GM23338 (cell line): Measurements from ENCODE around the gene NCKAP5. TPM values are rescaled to one million over a fixed set of nuclear protein-coding genes. Genes with fewer than 3 reads are reported as not detected.

Experiments
- ATAC-seq: fragments of 200-7000 bp; cut with Tn5 transposase; 3 replicates; pipeline ENCODE4 v1.9.1; 2020
- DNase-seq: peaks from one replicate; pipeline ENCODE4 v3.0.0-alpha.2; 2015; ENCODE audit warnings: low spot score
- H2AFZ ChIP-seq: fragments of 200-600 bp; sonication (generic); 2 replicates; pipeline ENCODE4 v1.8.0; 2016; ENCODE audit warnings: antibody characterized with exemption, mild to moderate bottlenecking, moderate library complexity
- H3F3A ChIP-seq: fragments of 200-600 bp; sonication (generic); replicated peaks from 2 replicates; pipeline ENCODE4 v1.8.0; 2017; ENCODE audit warnings: antibody characterized with exemption, mixed run types, low read depth
- H3K27ac ChIP-seq: fragments of 200-600 bp; sonication (generic); 2 replicates; pipeline ENCODE4 v1.6.1; 2016; ENCODE audit warnings: low read depth
- H3K27me3 ChIP-seq: fragments of 200-600 bp; sonication (generic); 2 replicates; pipeline ENCODE4 v1.8.0; 2016; ENCODE audit warnings: mild to moderate bottlenecking, mixed run types, moderate library complexity; ENCODE audit not compliant: insufficient read depth
- H3K36me3 ChIP-seq: fragments of 200-600 bp; sonication (generic); 2 replicates; pipeline ENCODE4 v1.8.0; 2016; ENCODE audit warnings: mild to moderate bottlenecking; ENCODE audit not compliant: insufficient read depth
- H3K4me1 ChIP-seq: fragments of 200-600 bp; sonication (generic); 2 replicates; pipeline ENCODE4 v1.8.0; 2016; ENCODE audit warnings: mild to moderate bottlenecking, moderate library complexity; ENCODE audit not compliant: insufficient read depth
- H3K4me2 ChIP-seq: fragments of 200-600 bp; sonication (generic); 2 replicates; pipeline ENCODE4 v1.7.1; 2017; ENCODE audit warnings: mixed run types
- H3K4me3 ChIP-seq: fragments of 200-600 bp; sonication (generic); 2 replicates; pipeline ENCODE4 v1.6.1; 2016; ENCODE audit warnings: mixed run types
- H3K79me2 ChIP-seq: fragments of 200-600 bp; sonication (generic); replicated peaks from 2 replicates; pipeline ENCODE4 v1.8.0; 2017; ENCODE audit warnings: mild to moderate bottlenecking; ENCODE audit not compliant: insufficient read depth
- H3K9me2 ChIP-seq: fragments of 200-600 bp; sonication (generic); 2 replicates; pipeline ENCODE4 v1.8.0; 2017; ENCODE audit not compliant: insufficient read depth
- H4K20me1 ChIP-seq: fragments of 200-600 bp; sonication (generic); replicated peaks from 2 replicates; pipeline ENCODE4 v1.8.0; 2017; ENCODE audit warnings: mild to moderate bottlenecking; ENCODE audit not compliant: insufficient read depth
- H3K27ac Mint-ChIP-seq: 2 replicates; pipeline ENCODE4 v1.8.0; 2020; ENCODE audit warnings: inconsistent platforms, mild to moderate bottlenecking, moderate library complexity, mixed read lengths
- H3K27me3 Mint-ChIP-seq: 3 replicates; pipeline ENCODE4 v1.8.0; 2022; ENCODE audit warnings: low read depth, mild to moderate bottlenecking, moderate library complexity, mixed read lengths, inconsistent platforms; ENCODE audit not compliant: insufficient read depth, poor library complexity
- H3K36me3 Mint-ChIP-seq: 3 replicates; pipeline ENCODE4 v1.8.0; 2021; ENCODE audit warnings: low read depth, mild to moderate bottlenecking, inconsistent platforms, moderate library complexity, mixed read lengths
- H3K4me1 Mint-ChIP-seq: 3 replicates; pipeline ENCODE4 v1.8.0; 2020; ENCODE audit warnings: mild to moderate bottlenecking, inconsistent platforms, mixed read lengths
- H3K4me3 Mint-ChIP-seq: 3 replicates; pipeline ENCODE4 v1.8.0; 2021; ENCODE audit warnings: moderate library complexity, mild to moderate bottlenecking, inconsistent platforms, mixed read lengths
- H3K9me3 Mint-ChIP-seq: 3 replicates; pipeline ENCODE4 v1.8.0; 2020; ENCODE audit warnings: moderate library complexity, mild to moderate bottlenecking, inconsistent platforms, mixed read lengths
- CREB1 ChIP-seq: fragments of 250-450 bp; sonication (Bioruptor Pico); IDR thresholded peaks from 2 replicates; pipeline ENCODE4 v1.5.0; 2020; ENCODE audit warnings: low read depth, mild to moderate bottlenecking, moderate library complexity
- CTCF ChIP-seq, 2 experiments: fragments of 200-600 bp in 1 of 2; sonication (generic) in 1 of 2; conservative IDR thresholded peaks; 2 replicates each; pipeline versions ENCODE4 v1.5.1 to v1.6.1; 2016 to 2017; ENCODE audit warnings: antibody characterized with exemption in 2 of 2, low read depth in 2 of 2, mild to moderate bottlenecking in 2 of 2, moderate library complexity in 1 of 2
- EZH2 ChIP-seq: fragments of 200-600 bp; sonication (generic); IDR thresholded peaks from one replicate; pipeline ENCODE4 v1.8.0; 2017; ENCODE audit warnings: antibody characterized with exemption, mild to moderate bottlenecking, low read depth; ENCODE audit not compliant: unreplicated experiment
- EZH2phosphoT487 ChIP-seq: fragments of 200-600 bp; sonication (generic); IDR thresholded peaks from one replicate; pipeline ENCODE4 v1.8.1; 2018; ENCODE audit warnings: antibody characterized with exemption; ENCODE audit not compliant: unreplicated experiment
- JUNB ChIP-seq: IDR thresholded peaks from one replicate; pipeline ENCODE4 v1.6.1; 2016; ENCODE audit warnings: antibody characterized with exemption; ENCODE audit not compliant: unreplicated experiment
- NANOG ChIP-seq: IDR thresholded peaks from 2 replicates; pipeline ENCODE4 v1.6.1; 2016; ENCODE audit warnings: antibody characterized with exemption, borderline replicate concordance
- POLR2AphosphoS5 ChIP-seq: IDR thresholded peaks from 2 replicates; pipeline ENCODE4 v1.6.1; 2016; ENCODE audit warnings: antibody characterized with exemption, low read depth
- REST ChIP-seq: IDR thresholded peaks from one replicate; pipeline ENCODE4 v1.6.1; 2018; ENCODE audit warnings: antibody characterized with exemption; ENCODE audit not compliant: unreplicated experiment
- STAT1 ChIP-seq: IDR thresholded peaks from one replicate; pipeline ENCODE4 v1.6.1; 2016; ENCODE audit warnings: antibody characterized with exemption; ENCODE audit not compliant: unreplicated experiment
- ZNF114 ChIP-seq: fragments of 250-450 bp; sonication (Bioruptor Pico); IDR thresholded peaks from 2 replicates; pipeline ENCODE4 v1.5.0; 2020; ENCODE audit warnings: mild to moderate bottlenecking, moderate library complexity
- ZNF331 ChIP-seq: fragments of 250-450 bp; sonication (Bioruptor Pico); IDR thresholded peaks from 2 replicates; pipeline ENCODE4 v1.5.0; 2020; ENCODE audit warnings: low read depth, mild to moderate bottlenecking, moderate library complexity
- polyA plus RNA-seq: library from polyadenylated mRNA; unstranded; fragments of >200 nt; fragmentation: Nextera tagmentation; extraction: Ambion mirVana; gene quantifications from 2 replicates; pipeline ENCODE4 v1.2.1, GENCODE V29; 2016
- total RNA-seq: library from RNA; depleted of rRNA; stranded (reverse); fragments of >200 nt; shearing (Covaris generic); gene quantifications from 2 replicates; pipeline ENCODE4 v1.2.3, GENCODE V29; 2014
- TF ChIP-seq, protein P1 (sequence below): fragments of 250-450 bp; sonication (Bioruptor Pico); IDR thresholded peaks from 2 replicates; pipeline ENCODE4 v1.5.0; 2020; ENCODE audit warnings: mild to moderate bottlenecking, moderate library complexity
- TF ChIP-seq, protein P2 (sequence below): IDR thresholded peaks from 2 replicates; pipeline ENCODE4 v1.6.1; 2016; ENCODE audit warnings: antibody characterized with exemption

The NCKAP5 gene
- total and polyA plus RNA-seq, 2 experiments from 2014 or later: 0.34 to 0.73 TPM

GRCh38 chr2:132863961-132864360, 704.3 kb downstream of the NCKAP5 start:
- H3K79me2 ChIP-seq: no peaks in the 10 kb centered on the region
- ATAC-seq (peak; percentile 32; the same call in 2 of the 3 replicates), DNase-seq (no peak)
- H3K27me3 ChIP-seq: no peaks in the 10 kb centered on the region
- H3K27ac Mint-ChIP-seq: no peak overlapping the region
- H3K9me2 ChIP-seq: no peaks in the 10 kb centered on the region
- no peak overlapping the region for H3K4me2 ChIP-seq
- H3K9me3 Mint-ChIP-seq: no peaks in the 10 kb centered on the region
- H2AFZ ChIP-seq: 0 out of 2 replicates have a peak overlapping the region, but pooled peaks have one; percentile 13
- H3K36me3 ChIP-seq: no peaks in the 10 kb centered on the region
- no peaks in the 10 kb centered on the region for H4K20me1 ChIP-seq
- H3K4me3 Mint-ChIP-seq: no peak overlapping the region
- H3K27ac ChIP-seq: no peak overlapping the region
- H3F3A ChIP-seq: no peaks in the 10 kb centered on the region
- TF ChIP-seq REST: no peak
- TF ChIP-seq CREB1 (CRISPR knock-in tag): no peak
- no peak for TF ChIP-seq STAT1
- TF ChIP-seq, protein P1, sequence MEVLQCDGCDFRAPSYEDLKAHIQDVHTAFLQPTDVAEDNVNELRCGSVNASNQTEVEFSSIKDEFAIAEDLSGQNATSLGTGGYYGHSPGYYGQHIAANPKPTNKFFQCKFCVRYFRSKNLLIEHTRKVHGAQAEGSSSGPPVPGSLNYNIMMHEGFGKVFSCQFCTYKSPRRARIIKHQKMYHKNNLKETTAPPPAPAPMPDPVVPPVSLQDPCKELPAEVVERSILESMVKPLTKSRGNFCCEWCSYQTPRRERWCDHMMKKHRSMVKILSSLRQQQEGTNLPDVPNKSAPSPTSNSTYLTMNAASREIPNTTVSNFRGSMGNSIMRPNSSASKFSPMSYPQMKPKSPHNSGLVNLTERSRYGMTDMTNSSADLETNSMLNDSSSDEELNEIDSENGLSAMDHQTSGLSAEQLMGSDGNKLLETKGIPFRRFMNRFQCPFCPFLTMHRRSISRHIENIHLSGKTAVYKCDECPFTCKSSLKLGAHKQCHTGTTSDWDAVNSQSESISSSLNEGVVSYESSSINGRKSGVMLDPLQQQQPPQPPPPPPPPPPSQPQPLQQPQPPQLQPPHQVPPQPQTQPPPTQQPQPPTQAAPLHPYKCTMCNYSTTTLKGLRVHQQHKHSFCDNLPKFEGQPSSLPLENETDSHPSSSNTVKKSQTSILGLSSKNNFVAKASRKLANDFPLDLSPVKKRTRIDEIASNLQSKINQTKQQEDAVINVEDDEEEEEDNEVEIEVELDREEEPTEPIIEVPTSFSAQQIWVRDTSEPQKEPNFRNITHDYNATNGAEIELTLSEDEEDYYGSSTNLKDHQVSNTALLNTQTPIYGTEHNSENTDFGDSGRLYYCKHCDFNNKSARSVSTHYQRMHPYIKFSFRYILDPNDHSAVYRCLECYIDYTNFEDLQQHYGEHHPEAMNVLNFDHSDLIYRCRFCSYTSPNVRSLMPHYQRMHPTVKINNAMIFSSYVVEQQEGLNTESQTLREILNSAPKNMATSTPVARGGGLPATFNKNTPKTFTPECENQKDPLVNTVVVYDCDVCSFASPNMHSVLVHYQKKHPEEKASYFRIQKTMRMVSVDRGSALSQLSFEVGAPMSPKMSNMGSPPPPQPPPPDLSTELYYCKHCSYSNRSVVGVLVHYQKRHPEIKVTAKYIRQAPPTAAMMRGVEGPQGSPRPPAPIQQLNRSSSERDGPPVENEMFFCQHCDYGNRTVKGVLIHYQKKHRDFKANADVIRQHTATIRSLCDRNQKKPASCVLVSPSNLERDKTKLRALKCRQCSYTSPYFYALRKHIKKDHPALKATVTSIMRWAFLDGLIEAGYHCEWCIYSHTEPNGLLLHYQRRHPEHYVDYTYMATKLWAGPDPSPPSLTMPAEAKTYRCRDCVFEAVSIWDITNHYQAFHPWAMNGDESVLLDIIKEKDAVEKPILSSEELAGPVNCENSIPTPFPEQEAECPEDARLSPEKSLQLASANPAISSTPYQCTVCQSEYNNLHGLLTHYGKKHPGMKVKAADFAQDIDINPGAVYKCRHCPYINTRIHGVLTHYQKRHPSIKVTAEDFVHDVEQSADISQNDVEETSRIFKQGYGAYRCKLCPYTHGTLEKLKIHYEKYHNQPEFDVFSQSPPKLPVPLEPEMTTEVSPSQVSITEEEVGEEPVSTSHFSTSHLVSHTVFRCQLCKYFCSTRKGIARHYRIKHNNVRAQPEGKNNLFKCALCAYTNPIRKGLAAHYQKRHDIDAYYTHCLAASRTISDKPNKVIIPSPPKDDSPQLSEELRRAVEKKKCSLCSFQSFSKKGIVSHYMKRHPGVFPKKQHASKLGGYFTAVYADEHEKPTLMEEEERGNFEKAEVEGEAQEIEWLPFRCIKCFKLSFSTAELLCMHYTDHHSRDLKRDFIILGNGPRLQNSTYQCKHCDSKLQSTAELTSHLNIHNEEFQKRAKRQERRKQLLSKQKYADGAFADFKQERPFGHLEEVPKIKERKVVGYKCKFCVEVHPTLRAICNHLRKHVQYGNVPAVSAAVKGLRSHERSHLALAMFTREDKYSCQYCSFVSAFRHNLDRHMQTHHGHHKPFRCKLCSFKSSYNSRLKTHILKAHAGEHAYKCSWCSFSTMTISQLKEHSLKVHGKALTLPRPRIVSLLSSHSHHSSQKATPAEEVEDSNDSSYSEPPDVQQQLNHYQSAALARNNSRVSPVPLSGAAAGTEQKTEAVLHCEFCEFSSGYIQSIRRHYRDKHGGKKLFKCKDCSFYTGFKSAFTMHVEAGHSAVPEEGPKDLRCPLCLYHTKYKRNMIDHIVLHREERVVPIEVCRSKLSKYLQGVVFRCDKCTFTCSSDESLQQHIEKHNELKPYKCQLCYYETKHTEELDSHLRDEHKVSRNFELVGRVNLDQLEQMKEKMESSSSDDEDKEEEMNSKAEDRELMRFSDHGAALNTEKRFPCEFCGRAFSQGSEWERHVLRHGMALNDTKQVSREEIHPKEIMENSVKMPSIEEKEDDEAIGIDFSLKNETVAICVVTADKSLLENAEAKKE (CRISPR knock-in tag): no peak
- TF ChIP-seq POLR2AphosphoS5: no peak
- no peak for TF ChIP-seq JUNB
- TF ChIP-seq ZNF114 (CRISPR knock-in tag): no peak
- TF ChIP-seq CTCF (conservative IDR thresholded peaks at IDR 0.05; ENCODE audit: low read depth in 2 of 2): no peak
- TF ChIP-seq, protein P2, sequence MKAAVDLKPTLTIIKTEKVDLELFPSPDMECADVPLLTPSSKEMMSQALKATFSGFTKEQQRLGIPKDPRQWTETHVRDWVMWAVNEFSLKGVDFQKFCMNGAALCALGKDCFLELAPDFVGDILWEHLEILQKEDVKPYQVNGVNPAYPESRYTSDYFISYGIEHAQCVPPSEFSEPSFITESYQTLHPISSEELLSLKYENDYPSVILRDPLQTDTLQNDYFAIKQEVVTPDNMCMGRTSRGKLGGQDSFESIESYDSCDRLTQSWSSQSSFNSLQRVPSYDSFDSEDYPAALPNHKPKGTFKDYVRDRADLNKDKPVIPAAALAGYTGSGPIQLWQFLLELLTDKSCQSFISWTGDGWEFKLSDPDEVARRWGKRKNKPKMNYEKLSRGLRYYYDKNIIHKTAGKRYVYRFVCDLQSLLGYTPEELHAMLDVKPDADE: no peak
- TF ChIP-seq EZH2: no peak
- no peak for TF ChIP-seq EZH2phosphoT487
- no peak for TF ChIP-seq ZNF331
- TF ChIP-seq NANOG: no peak
- H3K4me1 ChIP-seq: peaks cover 6% of the 10 kb centered on the region
- no peaks in the 10 kb centered on the region for H3K27me3 Mint-ChIP-seq
- no peaks in the 10 kb centered on the region for H3K36me3 Mint-ChIP-seq
- peaks cover 20% of the 10 kb centered on the region for H3K4me1 Mint-ChIP-seq
- H3K4me3 ChIP-seq: no peak overlapping the region
